HepG2 (cell line): Measurements from ENCODE around the gene YTHDF1. TPM values are rescaled to one million over a fixed set of nuclear protein-coding genes. Genes with fewer than 3 reads are reported as not detected.

Experiments
- FOSL2 ChIP-seq: sonication (generic); formaldehyde crosslinking; IDR thresholded peaks from 2 replicates; pipeline ENCODE4 v1.4.0; 2020; ENCODE audit warnings: missing genetic modification reagents
- FOXP1 ChIP-seq, 2 experiments: fragments of 450-650 bp in 1 of 2; IDR thresholded peaks; 2 replicates each; pipeline ENCODE4 v1.6.1; 2017 to 2018; ENCODE audit warnings: antibody characterized with exemption in 1 of 2
- GATAD2A ChIP-seq: IDR thresholded peaks from 2 replicates; pipeline ENCODE4 v1.6.1; 2016
- GPN1 ChIP-seq: sonication (generic); formaldehyde crosslinking; IDR thresholded peaks from 2 replicates; pipeline ENCODE4 v1.5.1; 2020; ENCODE audit warnings: missing genetic modification reagents, borderline replicate concordance
- HDAC1 ChIP-seq: sonication (generic); formaldehyde crosslinking; IDR thresholded peaks from 2 replicates; pipeline ENCODE4 v1.5.1; 2020; ENCODE audit warnings: mild to moderate bottlenecking, missing genetic modification reagents
- IRF2 ChIP-seq: IDR thresholded peaks from 2 replicates; pipeline ENCODE4 v1.6.1; 2018; ENCODE audit warnings: missing genetic modification reagents, missing compliant biosample characterization
- JUND ChIP-seq: sonication (generic); formaldehyde crosslinking; IDR thresholded peaks from 2 replicates; pipeline ENCODE4 v1.8.0; 2022; ENCODE audit warnings: mild to moderate bottlenecking, missing genetic modification reagents
- KDM1A ChIP-seq: IDR thresholded peaks from 2 replicates; pipeline ENCODE4 v1.6.1; 2016; ENCODE audit warnings: missing compliant biosample characterization
- KLF12 ChIP-seq: sonication (generic); formaldehyde crosslinking; IDR thresholded peaks from 2 replicates; pipeline ENCODE4 v1.4.0; 2020; ENCODE audit warnings: missing genetic modification reagents, borderline replicate concordance
- LCORL ChIP-seq, 2 experiments: fragments of 450-650 bp in 1 of 2; sonication (generic) in 1 of 2; formaldehyde crosslinking in 1 of 2; IDR thresholded peaks; 2 replicates each; pipeline versions ENCODE4 v1.5.0 to v1.6.1; 2017 to 2020; ENCODE audit warnings: antibody characterized with exemption in 1 of 2, missing genetic modification reagents in 1 of 2
- MATR3 ChIP-seq: sonication (generic); formaldehyde crosslinking; IDR thresholded peaks from 2 replicates; pipeline ENCODE4 v1.4.0; 2020; ENCODE audit warnings: missing genetic modification reagents
- MYNN ChIP-seq: sonication (generic); formaldehyde crosslinking; IDR thresholded peaks from 2 replicates; pipeline ENCODE4 v1.4.0; 2020; ENCODE audit warnings: mild to moderate bottlenecking, low read depth, missing genetic modification reagents
- NFE2 ChIP-seq: sonication (generic); formaldehyde crosslinking; IDR thresholded peaks from 2 replicates; pipeline ENCODE4 v1.4.0; 2020; ENCODE audit warnings: missing genetic modification reagents
- NKX3-1 ChIP-seq: sonication (generic); formaldehyde crosslinking; IDR thresholded peaks from 2 replicates; pipeline ENCODE4 v1.5.0; 2020; ENCODE audit warnings: missing genetic modification reagents
- RCOR2 ChIP-seq: IDR thresholded peaks from 2 replicates; pipeline ENCODE4 v1.6.1; 2016; ENCODE audit warnings: missing biosample characterization, missing genetic modification reagents
- TBX2 ChIP-seq: sonication (generic); formaldehyde crosslinking; IDR thresholded peaks from 2 replicates; pipeline ENCODE4 v1.5.0; 2020; ENCODE audit warnings: missing genetic modification reagents, mild to moderate bottlenecking, borderline replicate concordance
- THAP8 ChIP-seq: sonication (generic); formaldehyde crosslinking; IDR thresholded peaks from 2 replicates; pipeline ENCODE4 v1.5.1; 2020; ENCODE audit warnings: missing genetic modification reagents, mild to moderate bottlenecking, borderline replicate concordance
- ZNF10 ChIP-seq: sonication (generic); formaldehyde crosslinking; IDR thresholded peaks from 2 replicates; pipeline ENCODE4 v1.4.0; 2020; ENCODE audit warnings: mild to moderate bottlenecking, low read depth, missing genetic modification reagents, borderline replicate concordance
- ZNF292 ChIP-seq: sonication (generic); formaldehyde crosslinking; IDR thresholded peaks from 2 replicates; pipeline ENCODE4 v1.8.1; 2022; ENCODE audit warnings: mild to moderate bottlenecking, low read depth, missing genetic modification reagents, borderline replicate concordance
- ZNF709 ChIP-seq: sonication (generic); formaldehyde crosslinking; IDR thresholded peaks from 2 replicates; pipeline ENCODE4 v1.5.0; 2020; ENCODE audit warnings: mild to moderate bottlenecking, missing genetic modification reagents
- ZNF775 ChIP-seq: sonication (generic); formaldehyde crosslinking; IDR thresholded peaks from 2 replicates; pipeline ENCODE4 v1.4.0; 2020; ENCODE audit warnings: missing genetic modification reagents, mild to moderate bottlenecking, moderate library complexity, borderline replicate concordance
- polyA plus RNA-seq, 8 experiments: library from polyadenylated mRNA; depleted of rRNA in 3 of 8; stranded (reverse) in 7 of 8; unstranded in 1 of 8; fragments of >200 nt; fragmentation: Illumina TruSeq in 4 of 8; extraction: Trizol in 4 of 8; gene quantifications; 2 replicates each; pipeline versions ENCODE4 v1.2.1 to v1.2.3, GENCODE V29; 2011 to 2016; ENCODE audit warnings: low read depth in 4 of 8, missing spikeins in 1 of 8, mixed read lengths in 1 of 8; ENCODE audit not compliant: insufficient read depth in 1 of 8
- total RNA-seq, 5 experiments: library from RNA; depleted of rRNA; stranded (reverse); fragments of >200 nt; fragmentation: Illumina TruSeq; extraction: Trizol; gene quantifications; 2 replicates each; pipeline ENCODE4 v1.2.3, GENCODE V29; 2016; ENCODE audit warnings: low read depth in 1 of 5
- TF ChIP-seq, protein P1 (sequence below): sonication (generic); formaldehyde crosslinking; IDR thresholded peaks from 2 replicates; pipeline ENCODE4 v1.4.0; 2020; ENCODE audit warnings: mild to moderate bottlenecking, missing genetic modification reagents
- TF ChIP-seq, protein P2 (sequence below): fragments of 450-650 bp; IDR thresholded peaks from 2 replicates; pipeline ENCODE4 v1.6.1; 2017
- TF ChIP-seq, protein P3 (sequence below): sonication (generic); formaldehyde crosslinking; IDR thresholded peaks from 2 replicates; pipeline ENCODE4 v1.4.0; 2020; ENCODE audit warnings: missing genetic modification reagents

The YTHDF1 gene
- total and polyA plus RNA-seq, 2 of the 13 experiments (the other 11 are each of a cell fraction or from before 2014, with no cell fraction given), result 34.5 to 37.7 TPM

- TF ChIP-seq KLF12 (CRISPR knock-in tag) (peak; percentile 96), MYNN (CRISPR knock-in tag) (peak; percentile 93), ZNF292 (CRISPR knock-in tag) (no peak), HDAC1 (CRISPR knock-in tag) (peak; percentile 92), GATAD2A (CRISPR knock-in tag) (peak; percentile 35; the same call in 1 of the 2 replicates), RCOR2 (no peak), MATR3 (CRISPR knock-in tag) (no peak), JUND (peak; percentile 42; the same call in 1 of the 2 replicates), NKX3-1 (CRISPR knock-in tag) (peak; percentile 96), THAP8 (CRISPR knock-in tag) (peak; percentile 91), KDM1A (CRISPR knock-in tag) (no peak), ZNF709 (CRISPR knock-in tag) (peak; percentile 96), ZNF10 (no peak), ZNF775 (CRISPR knock-in tag) (peak; percentile 94; the same call in 1 of the 2 replicates), FOSL2 (CRISPR knock-in tag) (peak; percentile 42; the same call in 1 of the 2 replicates), GPN1 (CRISPR knock-in tag) (no peak; the same call in none of the 2 replicates), TBX2 (peak; percentile 96), IRF2 (peak; percentile 79; the same call in 1 of the 2 replicates), LCORL (IDR thresholded peaks at IDR 0.05) (no peak), LCORL (CRISPR knock-in tag; IDR thresholded peaks at IDR 0.05) (peak; percentile 91), FOXP1 (IDR thresholded peaks at IDR 0.05) (no peak), FOXP1 (CRISPR knock-in tag; IDR thresholded peaks at IDR 0.05) (no peak), NFE2 (no peak)
- TF ChIP-seq, protein P1, sequence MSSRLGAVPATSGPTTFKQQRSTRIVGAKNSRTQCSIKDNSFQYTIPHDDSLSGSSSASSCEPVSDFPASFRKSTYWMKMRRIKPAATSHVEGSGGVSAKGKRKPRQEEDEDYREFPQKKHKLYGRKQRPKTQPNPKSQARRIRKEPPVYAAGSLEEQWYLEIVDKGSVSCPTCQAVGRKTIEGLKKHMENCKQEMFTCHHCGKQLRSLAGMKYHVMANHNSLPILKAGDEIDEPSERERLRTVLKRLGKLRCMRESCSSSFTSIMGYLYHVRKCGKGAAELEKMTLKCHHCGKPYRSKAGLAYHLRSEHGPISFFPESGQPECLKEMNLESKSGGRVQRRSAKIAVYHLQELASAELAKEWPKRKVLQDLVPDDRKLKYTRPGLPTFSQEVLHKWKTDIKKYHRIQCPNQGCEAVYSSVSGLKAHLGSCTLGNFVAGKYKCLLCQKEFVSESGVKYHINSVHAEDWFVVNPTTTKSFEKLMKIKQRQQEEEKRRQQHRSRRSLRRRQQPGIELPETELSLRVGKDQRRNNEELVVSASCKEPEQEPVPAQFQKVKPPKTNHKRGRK (CRISPR knock-in tag), result 0 out of 2 replicates have a peak, but pooled peaks have one; percentile 20
- TF ChIP-seq, protein P2, sequence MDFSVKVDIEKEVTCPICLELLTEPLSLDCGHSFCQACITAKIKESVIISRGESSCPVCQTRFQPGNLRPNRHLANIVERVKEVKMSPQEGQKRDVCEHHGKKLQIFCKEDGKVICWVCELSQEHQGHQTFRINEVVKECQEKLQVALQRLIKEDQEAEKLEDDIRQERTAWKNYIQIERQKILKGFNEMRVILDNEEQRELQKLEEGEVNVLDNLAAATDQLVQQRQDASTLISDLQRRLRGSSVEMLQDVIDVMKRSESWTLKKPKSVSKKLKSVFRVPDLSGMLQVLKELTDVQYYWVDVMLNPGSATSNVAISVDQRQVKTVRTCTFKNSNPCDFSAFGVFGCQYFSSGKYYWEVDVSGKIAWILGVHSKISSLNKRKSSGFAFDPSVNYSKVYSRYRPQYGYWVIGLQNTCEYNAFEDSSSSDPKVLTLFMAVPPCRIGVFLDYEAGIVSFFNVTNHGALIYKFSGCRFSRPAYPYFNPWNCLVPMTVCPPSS, result no peak
- TF ChIP-seq, protein P3, sequence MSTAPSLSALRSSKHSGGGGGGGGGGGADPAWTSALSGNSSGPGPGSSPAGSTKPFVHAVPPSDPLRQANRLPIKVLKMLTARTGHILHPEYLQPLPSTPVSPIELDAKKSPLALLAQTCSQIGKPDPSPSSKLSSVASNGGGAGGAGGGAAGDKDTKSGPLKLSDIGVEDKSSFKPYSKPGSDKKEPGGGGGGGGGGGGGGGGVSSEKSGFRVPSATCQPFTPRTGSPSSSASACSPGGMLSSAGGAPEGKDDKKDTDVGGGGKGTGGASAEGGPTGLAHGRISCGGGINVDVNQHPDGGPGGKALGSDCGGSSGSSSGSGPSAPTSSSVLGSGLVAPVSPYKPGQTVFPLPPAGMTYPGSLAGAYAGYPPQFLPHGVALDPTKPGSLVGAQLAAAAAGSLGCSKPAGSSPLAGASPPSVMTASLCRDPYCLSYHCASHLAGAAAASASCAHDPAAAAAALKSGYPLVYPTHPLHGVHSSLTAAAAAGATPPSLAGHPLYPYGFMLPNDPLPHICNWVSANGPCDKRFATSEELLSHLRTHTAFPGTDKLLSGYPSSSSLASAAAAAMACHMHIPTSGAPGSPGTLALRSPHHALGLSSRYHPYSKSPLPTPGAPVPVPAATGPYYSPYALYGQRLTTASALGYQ, result peak; percentile 88
These were observed at the start of gene YTHDF1 (continued) for GRCh38 chr20:63216041-63216848.
